ENCODE results near the gene MPRIP.

- TF ChIP-seq CTCF (conservative IDR thresholded peaks at IDR 0.05; ENCODE audit: low read depth, low read length) (no peak), EZH2 (IDR thresholded peaks at IDR 0.05; ENCODE audit: low read length, unreplicated experiment) (no peak)
Measured at GRCh38 chr17:17191961-17192381, 149.7 kb downstream of the MPRIP start.
